ENCODE results near the gene TRPV3. TPM values are rescaled to one million over a fixed set of nuclear protein-coding genes. Genes with fewer than 3 reads are reported as not detected.

TRPV3 gene
- total and polyA plus RNA-seq, 2 donors from 2014 or later: 0.13 to 1.2 TPM

- FAIRE-seq: no peak
- TF ChIP-seq, protein P1, sequence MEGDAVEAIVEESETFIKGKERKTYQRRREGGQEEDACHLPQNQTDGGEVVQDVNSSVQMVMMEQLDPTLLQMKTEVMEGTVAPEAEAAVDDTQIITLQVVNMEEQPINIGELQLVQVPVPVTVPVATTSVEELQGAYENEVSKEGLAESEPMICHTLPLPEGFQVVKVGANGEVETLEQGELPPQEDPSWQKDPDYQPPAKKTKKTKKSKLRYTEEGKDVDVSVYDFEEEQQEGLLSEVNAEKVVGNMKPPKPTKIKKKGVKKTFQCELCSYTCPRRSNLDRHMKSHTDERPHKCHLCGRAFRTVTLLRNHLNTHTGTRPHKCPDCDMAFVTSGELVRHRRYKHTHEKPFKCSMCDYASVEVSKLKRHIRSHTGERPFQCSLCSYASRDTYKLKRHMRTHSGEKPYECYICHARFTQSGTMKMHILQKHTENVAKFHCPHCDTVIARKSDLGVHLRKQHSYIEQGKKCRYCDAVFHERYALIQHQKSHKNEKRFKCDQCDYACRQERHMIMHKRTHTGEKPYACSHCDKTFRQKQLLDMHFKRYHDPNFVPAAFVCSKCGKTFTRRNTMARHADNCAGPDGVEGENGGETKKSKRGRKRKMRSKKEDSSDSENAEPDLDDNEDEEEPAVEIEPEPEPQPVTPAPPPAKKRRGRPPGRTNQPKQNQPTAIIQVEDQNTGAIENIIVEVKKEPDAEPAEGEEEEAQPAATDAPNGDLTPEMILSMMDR (IDR thresholded peaks at IDR 0.05; ENCODE audit: borderline replicate concordance, extremely low read depth, insufficient read depth): no peak
- no peak overlapping the region for H3K9ac ChIP-seq (ENCODE audit: low read length in 3 of 3)
Observed at GRCh38 chr17:3482852-3483251, 74.8 kb downstream of the TRPV3 start.

GRCh38 chr17:3479988-3480387 lies 77.6 kb downstream of the TRPV3 start:
- intact Hi-C loops (cut with DNase I): no loop called here

More at GRCh38 chr17:3482852-3483251, 74.8 kb downstream of the TRPV3 start:
- H3K4me1 ChIP-seq (ENCODE audit: control insufficient read depth in 2 of 3, insufficient read depth in 2 of 3, low read depth in 1 of 3, low read length in 3 of 3): no peaks in the 10 kb centered on the region
- H3K27ac ChIP-seq (ENCODE audit: low read depth in 2 of 2, low read length in 2 of 2): no peak overlapping the region
- H3K36me3 ChIP-seq (ENCODE audit: control insufficient read depth in 2 of 3, insufficient read depth in 3 of 3, low read length in 3 of 3): no peaks in the 10 kb centered on the region
- intact Hi-C loops (cut with DNase I): no loop called here
- H3K4me3 ChIP-seq (ENCODE audit: low read length in 3 of 3): no peak overlapping the region
- no peaks in the 10 kb centered on the region for H3K9me3 ChIP-seq (ENCODE audit: control insufficient read depth in 2 of 3, insufficient read depth in 1 of 3, low read length in 3 of 3)
- DNase-seq: no peak
- no peaks in the 10 kb centered on the region for H3K27me3 ChIP-seq (ENCODE audit: control insufficient read depth, insufficient read depth, low read length)

GRCh38 chr17:3475812-3476610 lies 81.6 kb downstream of the TRPV3 start, which contains the start of gene ASPA:
Gene ASPA (plus strand): TSS chr17:3475997. CDS start chr17:3476160, 163 bp downstream.
- TF ChIP-seq, protein P1 (IDR thresholded peaks at IDR 0.05; ENCODE audit: borderline replicate concordance, extremely low read depth, insufficient read depth): no peak
- H3K9ac ChIP-seq (ENCODE audit: low read length in 3 of 3): peak within 1 kb of the TSS; percentile 58 to 72 (median 61)
- H3K4me3 ChIP-seq (ENCODE audit: low read length in 3 of 3): peak within 1 kb of the TSS; percentile 70 to 92 (median 84)
- H3K9me3 ChIP-seq (ENCODE audit: control insufficient read depth in 2 of 3, insufficient read depth in 1 of 3, low read length in 3 of 3): no peaks in the 10 kb centered on the region
- peak within 1 kb of the TSS; percentile 45 to 83 for H3K27ac ChIP-seq (ENCODE audit: low read depth in 2 of 2, low read length in 2 of 2)
- H3K4me1 ChIP-seq (ENCODE audit: control insufficient read depth in 2 of 3, insufficient read depth in 2 of 3, low read depth in 1 of 3, low read length in 3 of 3): peaks cover 4 to 9% (median 7%) of the 10 kb centered on the region in 3 donors
- DNase-seq: peak in 2 of 5 donors; percentile 39 to 61
- peak; percentile 86 for FAIRE-seq
- intact Hi-C loops (cut with DNase I): no loop called here
- no peaks in the 10 kb centered on the region for H3K27me3 ChIP-seq (ENCODE audit: control insufficient read depth, insufficient read depth, low read length)
- no peaks in the 10 kb centered on the region for H3K36me3 ChIP-seq (ENCODE audit: control insufficient read depth in 2 of 3, insufficient read depth in 3 of 3, low read length in 3 of 3)

More at GRCh38 chr17:3479988-3480387, 77.6 kb downstream of the TRPV3 start:
- H3K27me3 ChIP-seq (ENCODE audit: control insufficient read depth, insufficient read depth, low read length): no peaks in the 10 kb centered on the region
- H3K36me3 ChIP-seq (ENCODE audit: control insufficient read depth in 2 of 3, insufficient read depth in 3 of 3, low read length in 3 of 3): no peaks in the 10 kb centered on the region
- peaks cover 2 to 7% (median 6%) of the 10 kb centered on the region in 3 donors for H3K4me1 ChIP-seq (ENCODE audit: control insufficient read depth in 2 of 3, insufficient read depth in 2 of 3, low read depth in 1 of 3, low read length in 3 of 3)
- H3K27ac ChIP-seq (ENCODE audit: low read depth in 2 of 2, low read length in 2 of 2): no peak overlapping the region
- DNase-seq (no peak), FAIRE-seq (no peak)
- H3K4me3 ChIP-seq (ENCODE audit: low read length in 3 of 3): no peak overlapping the region
- TF ChIP-seq, protein P1 (IDR thresholded peaks at IDR 0.05; ENCODE audit: borderline replicate concordance, extremely low read depth, insufficient read depth): no peak
- H3K9ac ChIP-seq (ENCODE audit: low read length in 3 of 3): no peak overlapping the region
- H3K9me3 ChIP-seq (ENCODE audit: control insufficient read depth in 2 of 3, insufficient read depth in 1 of 3, low read length in 3 of 3): no peaks in the 10 kb centered on the region
